Fibroblast of skin of left biceps (primary cell): ENCODE measurements around the gene SHROOM4.

Source experiments
- DNase-seq, 2 experiments: peaks; one replicate each; pipeline ENCODE4 v3.0.0-alpha.2; 2013; ENCODE audit warnings: low read depth in 2 of 2

Gene SHROOM4

DNA sequence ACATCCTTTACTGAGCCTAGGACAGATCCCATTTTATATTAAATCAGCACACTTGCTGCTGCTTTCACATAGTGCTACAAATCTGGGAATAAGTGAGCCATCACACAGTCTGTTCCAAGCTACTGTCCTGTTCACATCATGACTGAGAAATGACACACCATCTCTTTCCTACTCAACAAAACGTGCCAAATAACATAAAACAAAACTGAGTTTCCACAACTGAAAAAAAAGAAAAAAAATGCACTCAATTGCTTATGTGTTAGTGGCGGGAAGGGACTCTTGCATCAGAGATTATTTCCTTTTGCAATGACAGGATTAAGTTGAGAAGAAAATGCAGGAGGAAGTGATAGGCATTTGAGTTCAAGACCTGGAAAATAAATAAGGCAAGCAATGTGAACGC lies 109.0 kb downstream of the SHROOM4 start:
- DNase-seq: no peak

DNA sequence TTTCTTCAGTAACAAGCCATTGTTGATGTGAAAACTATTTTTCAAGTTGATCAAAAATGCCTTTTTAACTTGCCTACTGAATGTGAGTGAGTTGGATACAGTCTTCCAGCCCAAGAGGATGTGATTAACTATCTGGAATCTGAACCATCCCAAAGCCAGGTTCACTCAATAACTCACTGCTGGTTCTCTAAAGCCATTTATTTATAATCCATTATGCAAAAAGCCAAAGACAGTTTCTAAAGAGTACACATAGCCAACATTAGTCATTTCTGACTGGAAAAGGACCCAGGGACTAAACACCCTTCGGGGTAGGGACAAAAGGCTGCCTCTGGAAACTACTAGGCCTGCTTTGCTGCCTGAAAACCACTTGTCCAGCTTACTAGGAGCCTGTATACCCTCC lies 109.6 kb downstream of the SHROOM4 start:
- DNase-seq: no peak

DNA sequence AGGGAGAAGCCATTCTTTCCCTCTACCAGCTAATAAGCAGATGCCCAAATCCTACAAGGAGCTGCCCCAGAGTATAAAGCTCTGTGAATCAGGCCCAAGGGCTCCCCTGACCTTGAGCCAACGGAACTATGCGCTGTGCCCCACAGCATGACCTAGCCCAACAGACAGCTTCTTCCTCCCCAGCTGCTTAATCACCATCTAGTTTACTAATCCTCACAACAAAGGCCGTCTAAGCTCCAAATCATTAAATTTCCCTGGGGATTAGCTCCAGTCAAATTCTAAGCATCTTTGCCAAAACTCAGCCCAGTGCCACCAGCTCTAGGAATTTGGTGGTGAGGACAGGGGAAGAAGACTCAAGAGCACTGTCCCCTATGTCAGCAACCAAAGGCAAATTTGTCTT lies 113.1 kb downstream of the SHROOM4 start:
- no peak for DNase-seq

DNA sequence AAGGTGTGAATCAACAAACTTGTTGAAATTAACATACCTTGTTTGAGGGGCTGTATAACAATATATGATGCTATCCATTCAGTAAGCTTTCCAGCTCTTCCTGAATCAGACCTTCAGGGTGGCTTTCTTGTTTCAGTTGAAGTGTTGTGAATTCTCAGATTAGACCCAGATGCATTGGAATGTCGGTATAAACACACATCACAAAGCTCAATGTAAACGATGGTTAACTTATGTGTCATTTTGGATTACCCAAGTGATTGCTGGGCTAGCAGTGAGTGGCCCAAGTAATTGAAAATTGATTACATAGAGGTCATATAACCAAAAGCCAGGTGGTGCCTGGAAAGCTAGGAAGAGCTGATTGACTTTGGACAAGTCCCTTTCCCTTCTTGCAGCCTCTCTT lies 115.0 kb downstream of the SHROOM4 start:
- DNase-seq: no peak

DNA sequence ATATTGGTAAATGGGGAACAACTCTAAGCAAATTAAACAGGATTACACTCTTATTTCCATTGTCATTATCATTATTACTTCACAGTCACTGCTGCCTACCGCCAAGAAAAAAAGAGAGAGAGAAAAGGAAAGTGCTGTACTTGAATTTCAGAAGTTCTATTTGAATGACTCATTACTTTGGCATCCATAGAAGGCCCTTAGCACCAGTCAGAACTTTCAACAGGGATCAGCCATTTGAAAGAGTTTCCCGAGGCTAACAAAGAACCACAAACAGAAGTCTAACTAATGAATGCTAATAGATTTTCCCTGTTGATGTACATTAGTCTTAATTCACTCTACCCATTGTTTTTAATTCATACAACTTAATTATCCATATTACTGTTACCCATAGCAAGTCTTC lies 116.3 kb downstream of the SHROOM4 start:
- DNase-seq: peak; percentile 59 to 65

DNA sequence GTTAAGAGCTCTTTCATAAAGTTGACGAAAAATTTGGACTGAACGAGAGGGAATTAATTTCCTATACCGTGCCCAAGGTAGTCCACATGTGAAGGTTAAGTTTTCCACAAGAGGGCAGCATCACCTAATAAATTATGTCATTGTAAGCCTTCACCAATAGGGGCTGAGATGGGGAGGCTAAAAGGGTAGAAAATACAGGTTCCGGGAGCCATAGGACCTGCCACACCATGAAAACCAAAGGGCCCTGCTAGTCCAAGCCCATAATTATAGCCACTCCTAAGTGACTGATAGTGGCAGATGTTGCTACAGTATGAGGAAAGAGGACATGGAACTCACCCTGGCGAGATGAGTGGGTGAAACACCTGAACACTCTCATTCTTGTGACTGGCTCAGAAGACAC lies 122.2 kb downstream of the SHROOM4 start:
- no peak for DNase-seq

DNA sequence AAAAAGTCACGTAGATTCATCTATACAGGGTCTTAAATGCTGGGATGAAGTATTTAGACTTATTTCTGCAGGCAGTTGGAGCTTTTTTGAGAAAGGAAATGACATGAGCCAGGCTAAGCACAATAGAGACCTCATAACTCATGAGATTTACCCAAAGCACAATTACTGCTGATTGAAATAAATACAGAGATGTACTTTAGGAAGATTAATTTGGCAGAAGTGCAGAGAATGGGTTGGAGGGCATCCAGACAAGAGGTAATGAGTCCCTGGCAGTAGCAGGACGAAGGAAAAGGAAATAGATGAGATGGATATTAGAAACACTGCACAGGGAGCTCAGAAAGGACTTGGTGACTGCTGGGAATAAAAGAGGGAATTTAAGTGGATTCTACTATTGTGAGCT lies 129.1 kb downstream of the SHROOM4 start:
- DNase-seq: no peak

DNA sequence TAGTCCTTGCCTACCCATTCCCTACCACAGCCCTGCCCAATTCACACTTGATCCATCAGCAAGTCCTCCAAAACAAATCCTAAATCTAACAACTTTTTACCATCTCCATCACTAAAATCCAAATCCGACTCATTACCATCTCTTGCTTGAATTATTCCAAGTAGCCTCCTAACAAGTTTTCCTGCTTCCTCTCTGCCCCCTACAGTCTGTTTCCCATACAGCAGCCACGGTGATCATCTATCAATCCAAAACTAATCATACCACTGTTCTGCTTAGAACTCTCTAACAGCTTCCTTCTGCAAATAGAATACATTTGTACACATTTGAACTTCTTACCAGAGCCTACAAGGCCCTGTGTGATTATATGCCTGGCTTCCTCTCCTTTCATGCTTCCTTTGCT lies 133.0 kb downstream of the SHROOM4 start:
- no peak for DNase-seq

DNA sequence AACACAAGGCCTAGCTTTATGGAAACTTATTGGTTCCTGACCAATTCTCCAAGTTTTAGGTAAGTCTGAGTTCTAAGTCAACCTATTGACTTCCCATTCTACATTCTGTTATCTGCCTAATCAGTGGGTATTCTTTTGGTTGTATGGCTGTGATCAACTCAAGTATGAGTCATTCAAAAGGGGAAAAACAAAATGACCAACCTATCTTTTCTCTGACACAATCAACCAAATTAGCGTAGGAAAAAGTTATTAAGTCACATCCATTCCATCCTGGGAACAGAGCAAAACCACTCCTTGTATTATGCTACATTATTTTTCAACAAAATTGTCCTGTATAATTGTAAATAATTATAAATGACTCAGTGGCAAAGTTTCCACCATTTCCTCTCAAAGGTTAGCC lies 136.2 kb downstream of the SHROOM4 start:
- no peak for DNase-seq

DNA sequence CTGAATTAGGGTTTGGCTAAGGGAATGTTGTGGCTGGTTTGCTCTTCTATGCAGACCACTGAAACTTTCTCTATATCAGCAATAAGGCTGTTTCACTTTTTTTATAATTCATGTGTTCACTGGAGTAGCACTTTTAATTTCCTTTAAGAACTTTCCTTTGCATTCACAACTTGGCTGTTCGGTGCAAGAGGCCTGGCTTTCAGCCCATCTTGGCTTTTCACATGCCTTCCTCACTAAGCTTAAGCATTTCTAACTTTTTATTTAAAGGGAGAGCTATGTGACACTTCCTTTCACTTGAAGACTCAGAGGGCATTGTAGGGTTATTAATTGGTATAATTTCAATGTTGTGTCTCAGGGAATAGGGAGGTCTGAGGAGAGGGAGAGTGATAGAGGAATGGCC lies 142.3 kb downstream of the SHROOM4 start:
- no peak for DNase-seq

DNA sequence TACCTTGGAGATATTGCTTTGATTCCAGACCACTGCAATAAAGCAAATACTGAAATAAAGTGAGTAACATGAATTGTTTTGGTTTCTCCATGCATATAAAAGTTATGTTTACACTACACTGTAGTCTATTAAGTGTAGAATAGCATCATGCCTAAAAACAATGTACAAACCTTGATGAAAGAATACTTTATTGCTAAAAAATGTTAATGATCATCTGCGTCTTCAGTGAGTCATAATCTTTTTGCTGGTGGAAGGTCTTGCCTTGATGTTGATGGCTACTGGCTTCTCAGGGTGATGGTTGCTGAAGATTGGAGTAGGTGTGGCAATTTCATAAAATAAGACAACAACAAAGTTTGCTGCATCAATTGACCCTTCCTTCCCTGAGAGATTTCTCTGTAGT lies 145.1 kb downstream of the SHROOM4 start:
- no peak for DNase-seq

DNA sequence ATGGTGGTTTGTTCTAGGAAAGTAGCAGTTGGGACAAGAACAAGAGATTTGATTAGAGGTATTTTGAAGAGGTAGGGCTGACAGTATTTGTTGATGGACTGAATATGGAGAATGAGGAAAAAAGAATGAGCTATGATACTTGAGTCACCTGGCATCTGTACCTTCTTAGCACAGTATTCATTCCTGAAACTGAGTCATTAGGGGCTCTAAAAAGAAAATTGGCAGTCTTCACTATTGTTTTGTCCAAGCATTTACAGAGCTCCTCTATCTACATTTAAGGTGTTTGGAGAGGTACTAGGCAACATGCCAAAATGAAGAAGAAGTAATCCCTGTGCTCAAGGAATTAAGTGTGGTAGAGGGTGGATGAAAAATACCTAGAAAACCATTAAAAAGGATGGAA lies 165.8 kb downstream of the SHROOM4 start:
- no peak for DNase-seq

DNA sequence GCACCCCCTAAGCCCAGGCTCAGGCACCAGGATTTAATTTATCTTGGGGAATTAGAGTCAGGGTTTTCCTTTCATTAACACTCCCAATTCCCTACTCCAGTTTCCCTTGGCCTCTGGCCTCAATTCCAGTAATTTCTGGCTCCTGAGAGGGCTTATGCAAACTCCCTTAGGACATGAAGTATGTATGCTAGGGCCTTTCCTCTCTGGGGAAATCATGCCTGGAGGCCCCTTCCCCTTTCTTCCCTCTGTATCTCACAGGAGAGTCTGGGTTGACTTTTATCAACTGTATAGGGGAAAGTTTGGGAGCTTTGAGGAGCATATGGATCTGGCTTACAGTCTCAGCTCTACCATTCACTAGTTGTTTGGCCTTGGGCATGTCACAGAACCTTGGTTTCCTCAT lies 169.5 kb downstream of the SHROOM4 start:
- no peak for DNase-seq

DNA sequence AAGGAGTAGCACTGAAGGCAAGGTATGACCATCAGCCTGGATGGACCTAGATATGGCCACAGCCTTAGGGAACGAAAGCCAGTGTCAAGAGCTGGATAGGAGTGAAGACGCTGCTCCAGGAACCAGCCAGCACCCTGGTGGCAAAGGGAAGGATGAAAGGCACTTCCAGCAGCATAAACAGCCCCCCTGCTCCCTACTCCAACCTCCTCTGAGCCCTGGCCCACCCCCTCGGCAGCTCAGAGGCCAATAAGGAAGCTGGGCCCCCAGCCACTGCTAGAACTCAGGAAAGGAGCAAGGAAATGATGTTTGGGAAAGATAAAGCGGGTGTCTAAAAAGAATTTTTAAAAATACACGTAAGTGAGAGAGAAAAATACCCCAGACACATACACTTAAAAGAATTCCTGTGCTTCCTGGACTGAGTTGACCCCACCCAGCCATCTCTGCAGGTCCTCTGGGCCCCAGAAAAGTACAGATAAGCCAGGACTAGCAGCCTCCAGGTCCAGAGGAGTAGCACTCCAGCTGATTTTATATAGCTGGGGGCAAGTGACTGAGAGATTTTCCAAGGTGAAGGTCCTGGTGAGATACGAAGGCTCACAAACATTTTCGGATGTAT lies 170.4 kb downstream of the SHROOM4 start:
- DNase-seq: no peak

DNA sequence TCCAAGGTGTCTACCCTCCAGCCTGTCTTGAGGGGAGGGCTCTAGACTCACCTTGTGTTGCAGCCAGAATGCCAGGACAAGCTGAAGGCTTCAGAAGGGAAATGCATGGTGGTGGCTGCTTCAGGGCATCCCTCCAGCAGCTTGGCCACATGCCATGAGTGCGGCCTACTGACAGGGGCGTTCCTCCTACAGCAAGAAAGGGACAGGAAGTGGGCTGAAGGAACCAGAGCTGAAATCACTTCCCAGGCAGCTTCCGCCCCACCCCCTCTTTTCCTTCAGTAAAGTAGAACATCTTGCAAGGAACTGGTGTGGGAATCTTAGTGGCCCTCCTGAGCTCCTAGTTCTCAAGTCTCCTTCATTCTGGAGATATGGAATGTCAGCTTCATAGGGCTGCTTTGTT lies 175.9 kb downstream of the SHROOM4 start:
- DNase-seq: no peak

DNA sequence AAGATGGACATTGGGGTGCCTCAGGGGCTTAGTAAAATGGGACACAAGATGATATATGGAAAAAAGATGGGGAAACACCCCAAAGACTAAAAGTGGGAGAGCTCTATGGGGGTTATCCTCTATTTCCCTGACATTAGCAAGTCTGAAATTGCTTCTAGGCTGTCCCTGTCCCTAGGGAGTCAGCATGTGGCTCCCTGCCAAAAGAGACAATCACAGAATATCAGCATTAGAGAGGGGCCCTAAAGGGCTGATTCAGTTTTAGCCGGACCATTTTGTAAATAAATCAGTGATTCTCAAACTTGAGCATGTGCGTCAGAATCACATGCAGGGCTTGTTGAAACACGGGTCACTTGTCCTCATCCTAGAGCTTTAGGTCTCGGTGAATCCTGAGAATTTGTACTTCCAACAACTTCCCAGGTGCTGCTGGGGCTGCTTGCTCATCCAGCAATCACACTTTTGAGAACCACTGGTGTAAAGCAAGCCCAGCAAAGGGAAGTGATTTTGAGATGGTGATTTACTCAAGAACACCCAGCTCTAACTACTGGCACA lies 178.1 kb downstream of the SHROOM4 start:
- DNase-seq: no peak

DNA sequence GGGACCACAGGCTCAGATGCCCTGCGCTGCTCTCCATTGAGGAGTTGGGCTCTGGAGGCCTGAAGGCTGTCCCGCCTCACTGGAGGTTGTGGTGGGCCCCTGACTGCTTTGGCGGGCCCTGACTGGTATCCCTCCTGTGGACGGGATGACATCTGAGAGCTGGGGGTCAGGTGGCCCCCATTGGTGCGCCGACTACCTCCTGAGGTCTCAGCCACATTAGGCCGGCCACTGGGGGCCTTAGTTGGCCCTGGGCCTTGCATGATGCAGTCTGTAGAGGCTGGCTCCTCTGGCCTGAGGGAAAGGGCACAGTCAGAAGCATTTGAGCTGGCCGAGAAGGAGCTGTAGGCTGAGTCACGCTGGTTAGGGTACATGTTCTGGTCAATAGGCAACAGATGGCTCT lies 178.8 kb downstream of the SHROOM4 start:
- no peak for DNase-seq

DNA sequence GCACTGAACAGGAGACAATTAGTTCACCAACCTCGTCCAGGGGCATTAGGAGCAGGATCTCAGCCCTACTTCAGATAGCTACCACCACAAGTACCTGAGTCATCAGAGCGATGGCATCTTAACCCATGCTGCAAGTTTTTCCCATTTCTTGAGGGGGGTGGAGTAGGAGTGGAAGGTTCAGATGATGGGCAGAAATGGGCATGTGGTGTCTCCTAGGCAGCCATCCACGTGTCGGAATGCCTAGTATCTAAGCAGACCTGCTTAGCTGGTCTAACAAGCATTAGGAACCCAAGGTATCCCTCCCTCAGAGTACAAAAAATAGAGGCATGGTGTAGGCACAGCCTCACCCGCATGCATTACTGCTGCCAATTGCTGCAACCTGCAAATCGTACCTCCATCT lies 184.2 kb downstream of the SHROOM4 start:
- DNase-seq: no peak

DNA sequence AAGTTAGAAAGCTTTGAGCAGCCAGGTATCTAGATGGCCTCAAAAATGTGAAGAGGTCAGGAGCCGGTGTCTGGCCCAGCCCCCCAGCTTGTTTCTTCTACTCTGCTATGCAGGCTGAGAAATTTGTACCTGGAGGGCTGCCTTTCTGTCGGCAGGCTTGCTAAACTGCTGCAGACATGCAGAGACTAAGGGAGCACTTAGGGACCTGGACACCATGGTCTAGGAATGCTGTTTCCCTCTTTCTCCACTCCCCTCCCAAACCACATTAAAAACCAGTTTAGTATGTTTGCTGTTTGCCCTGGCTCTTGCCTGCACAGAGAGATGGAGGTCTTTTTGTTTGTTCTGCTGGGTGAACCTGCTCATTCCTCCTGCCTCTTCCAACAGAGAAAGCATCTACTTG lies 186.3 kb downstream of the SHROOM4 start:
- no peak for DNase-seq

DNA sequence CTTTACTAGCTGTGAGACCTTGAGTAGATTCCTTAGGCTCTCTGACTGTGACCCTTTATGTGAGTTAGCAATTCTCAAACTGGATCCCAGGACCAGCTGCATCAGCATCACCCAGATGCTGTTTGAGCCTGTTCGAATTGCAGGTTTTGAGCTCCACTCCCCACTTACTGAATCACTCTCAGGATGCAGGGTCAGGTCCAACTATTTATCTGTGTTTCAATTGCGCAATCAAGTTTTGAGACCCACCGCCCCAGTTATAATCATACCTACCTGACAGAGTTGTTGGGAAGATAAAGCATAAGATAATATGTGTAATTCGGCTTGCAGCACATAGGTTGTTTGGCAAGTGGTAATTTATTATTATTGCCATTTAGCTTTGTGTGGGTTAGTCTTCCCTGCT lies 187.6 kb downstream of the SHROOM4 start:
- no peak for DNase-seq

DNA sequence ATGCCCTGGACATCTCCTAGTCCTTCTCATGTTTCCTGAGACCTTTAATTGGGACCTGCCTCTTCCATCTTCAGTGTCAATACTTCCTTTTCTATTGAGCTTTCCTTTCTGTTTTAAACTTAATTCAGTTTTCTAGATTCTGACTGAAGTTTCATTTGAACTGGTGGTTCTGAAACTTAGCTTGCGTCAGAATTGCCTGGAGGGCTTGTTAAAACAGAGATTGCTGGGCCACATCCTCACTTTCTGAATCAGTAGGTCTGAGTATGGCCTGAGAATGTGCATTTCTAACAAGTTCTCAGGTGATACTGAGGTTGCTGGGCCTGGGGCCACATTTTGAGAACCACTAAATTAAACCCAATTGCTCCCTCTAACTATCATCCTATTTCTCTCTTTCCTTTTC lies 191.2 kb downstream of the SHROOM4 start:
- no peak for DNase-seq

DNA sequence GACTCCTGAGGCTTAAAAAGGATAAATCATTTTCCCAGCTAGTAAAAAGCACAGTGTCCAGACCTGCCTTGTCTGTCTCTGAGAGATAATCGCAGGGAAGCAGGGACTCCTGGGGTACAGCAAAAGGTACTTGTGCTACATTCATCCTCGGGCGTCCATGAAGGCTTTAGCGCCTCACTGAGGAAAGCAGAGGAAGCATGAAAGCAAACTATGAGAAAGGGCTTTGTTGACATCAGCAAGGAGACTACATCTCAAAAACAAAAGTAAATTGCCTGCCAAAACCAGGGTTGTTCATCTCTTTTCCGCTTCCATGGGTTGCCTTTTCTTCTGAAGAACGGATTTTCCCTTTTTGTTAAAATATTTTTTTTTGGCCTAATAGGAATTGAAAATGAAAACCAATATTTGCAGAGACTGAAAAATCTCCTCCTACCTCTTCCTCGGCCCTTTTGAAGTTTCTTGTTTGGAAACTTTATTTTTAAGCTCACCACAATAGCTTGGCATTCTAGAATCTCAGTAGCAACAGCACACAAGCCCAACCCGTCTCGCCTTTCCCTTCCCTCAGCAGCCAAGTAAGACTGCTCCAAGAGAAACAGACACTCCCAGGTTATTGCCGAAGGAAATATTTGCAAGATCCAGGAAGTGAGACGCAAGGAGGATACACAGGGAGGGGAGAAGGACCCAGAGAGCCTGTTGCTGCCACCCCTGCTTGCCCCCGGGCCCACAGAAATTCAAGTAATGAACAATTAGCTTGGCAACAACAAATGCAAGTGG lies 195.0 kb downstream of the SHROOM4 start:
- DNase-seq: no peak

DNA sequence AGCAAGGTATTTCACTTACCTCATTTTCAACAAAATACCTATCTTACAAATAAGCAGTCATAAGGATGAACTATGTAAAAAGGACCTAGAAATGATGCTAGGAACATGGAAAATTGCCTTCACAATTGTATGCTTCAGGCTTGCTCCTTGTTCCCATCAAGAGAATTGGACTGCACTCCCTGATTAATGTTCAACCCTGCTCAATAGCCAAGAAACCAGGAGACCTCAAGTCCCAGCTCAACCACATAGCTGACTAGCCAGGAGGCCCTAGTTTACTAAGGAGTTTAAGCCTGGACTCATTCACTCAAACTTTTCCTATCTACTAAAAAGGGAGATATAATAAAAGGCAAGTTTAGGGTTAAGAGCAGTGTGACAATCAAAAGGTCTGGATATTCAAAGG lies 196.8 kb downstream of the SHROOM4 start:
- no peak for DNase-seq
